A673 (cell line): ENCODE measurements around the gene ANKRD55. TPM values are rescaled to one million over a fixed set of nuclear protein-coding genes. Genes with fewer than 3 reads are reported as not detected.

Experiments used
- BruUV-seq: library from RNA; stranded (reverse); fragments of 400-500 nt; replicated peaks from 2 replicates; lab custom pipeline; 2021; lab: Mats Ljungman, UMichigan
- CTCF ChIA-PET: fragments of 300-600 bp; sonication (Branson Sonifier 250); formaldehyde crosslinking; loops from one replicate; lab custom pipeline; 2022; ENCODE audit warnings: antibody characterized with exemption; lab: Charles Lee
- POLR2A ChIA-PET: fragments of 300-600 bp; sonication (Branson Sonifier 250); formaldehyde crosslinking; loops from one replicate; lab custom pipeline; 2022; ENCODE audit warnings: antibody characterized with exemption; ENCODE audit not compliant: low non-redundant PET; lab: Charles Lee
- DNase-seq: peaks from one replicate; pipeline ENCODE4 v3.0.0-alpha.2; 2015; ENCODE audit warnings: low spot score
- H3K27ac ChIP-seq: fragments of 200-600 bp; sonication (generic); 2 replicates; pipeline ENCODE4 v1.5.1; 2016; ENCODE audit warnings: mixed run types, low read depth, mild to moderate bottlenecking, mixed read lengths, antibody characterized with exemption, low read length; ENCODE audit not compliant: poor library complexity, severe bottlenecking
- H3K27me3 ChIP-seq: fragments of 200-600 bp; sonication (generic); replicated peaks from 2 replicates; pipeline ENCODE4 v1.6.1; 2017; ENCODE audit warnings: mixed run types, low read depth, mild to moderate bottlenecking, mixed read lengths, antibody characterized with exemption, low read length; ENCODE audit not compliant: insufficient read depth, poor library complexity
- H3K36me3 ChIP-seq: fragments of 200-600 bp; sonication (generic); 2 replicates; pipeline ENCODE4 v1.6.1; 2016; ENCODE audit warnings: mixed run types, mild to moderate bottlenecking, mixed read lengths, antibody characterized with exemption, low read length; ENCODE audit not compliant: insufficient read depth, poor library complexity, severe bottlenecking
- H3K4me1 ChIP-seq: fragments of 200-600 bp; sonication (generic); 2 replicates; pipeline ENCODE4 v1.6.1; 2017; ENCODE audit warnings: mixed run types, mild to moderate bottlenecking, mixed read lengths, antibody characterized with exemption, low read length; ENCODE audit not compliant: insufficient read depth, poor library complexity, severe bottlenecking
- H3K4me3 ChIP-seq: fragments of 200-600 bp; sonication (generic); 2 replicates; pipeline ENCODE4 v1.5.1; 2016; ENCODE audit warnings: low read depth, mixed run types, mild to moderate bottlenecking, mixed read lengths, low read length; ENCODE audit not compliant: poor library complexity, severe bottlenecking
- H3K9me3 ChIP-seq: fragments of 200-600 bp; sonication (generic); 2 replicates; pipeline ENCODE4 v1.6.1; 2016; ENCODE audit warnings: mixed run types, low read depth, mild to moderate bottlenecking, mixed read lengths, antibody characterized with exemption, low read length; ENCODE audit not compliant: poor library complexity, severe bottlenecking
- EZH2 ChIP-seq: fragments of 200-600 bp; sonication (generic); IDR thresholded peaks from 2 replicates; pipeline ENCODE4 v1.6.1; 2017; ENCODE audit warnings: borderline replicate concordance, low read depth, mild to moderate bottlenecking, mixed read lengths, antibody characterized with exemption, low read length; ENCODE audit not compliant: poor library complexity, severe bottlenecking
- intact Hi-C: fragments of 100-400 bp; cut with micrococcal nuclease; formaldehyde crosslinking; loops from one replicate; pipeline ENCODE4 v1.10.0; 2022; ENCODE audit not compliant: unreplicated experiment
- total RNA-seq: library from RNA; stranded (reverse); gene quantifications from 2 replicates; pipeline ENCODE4 v1.2.3, GENCODE V29; 2021
- TF ChIP-seq, protein P1 (sequence below): fragments of 300-800, 200-600 bp; sonication (generic); conservative IDR thresholded peaks from 2 replicates; pipeline ENCODE4 v1.5.1; 2017; ENCODE audit warnings: low read depth, mild to moderate bottlenecking, antibody characterized with exemption, low read length, moderate library complexity, mixed read lengths

Gene ANKRD55
- total RNA-seq, 1 experiment from 2014 or later: not detected

DNA sequence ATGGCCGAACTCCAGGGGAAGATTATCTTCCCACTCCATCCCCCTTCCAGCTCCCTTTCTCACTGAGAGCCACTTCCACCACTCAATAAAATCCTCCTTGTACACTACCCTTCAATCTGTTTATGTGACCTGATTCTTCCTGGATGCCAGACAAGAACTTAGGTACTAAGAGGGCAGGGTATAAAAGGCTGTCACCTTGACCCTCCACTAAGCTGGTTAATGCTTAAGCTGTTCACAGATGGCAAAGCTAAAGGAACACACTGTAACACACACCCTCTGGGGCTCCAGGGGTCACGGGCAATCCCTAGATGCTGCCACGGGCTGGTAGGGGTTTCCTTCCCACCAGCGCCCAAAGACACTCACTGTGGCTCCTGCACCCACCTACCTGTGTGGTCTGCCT lies 179.8 kb downstream of the ANKRD55 start:
- Histone ChIP-seq H3K36me3 (no peaks in the 10 kb centered on the region), H3K27ac (no peak overlapping the region), H3K9me3 (no peaks in the 10 kb centered on the region), H3K4me3 (no peak overlapping the region), H3K4me1 (no peaks in the 10 kb centered on the region), H3K27me3 (no peaks in the 10 kb centered on the region)
- ChIA-PET POLR2A (no interaction called here), CTCF (no interaction called here)
- no TSS peak for BruUV-seq
- intact Hi-C loops: no loop called here
- DNase-seq: no peak
- no peak for TF ChIP-seq EZH2
- TF ChIP-seq, protein P1, sequence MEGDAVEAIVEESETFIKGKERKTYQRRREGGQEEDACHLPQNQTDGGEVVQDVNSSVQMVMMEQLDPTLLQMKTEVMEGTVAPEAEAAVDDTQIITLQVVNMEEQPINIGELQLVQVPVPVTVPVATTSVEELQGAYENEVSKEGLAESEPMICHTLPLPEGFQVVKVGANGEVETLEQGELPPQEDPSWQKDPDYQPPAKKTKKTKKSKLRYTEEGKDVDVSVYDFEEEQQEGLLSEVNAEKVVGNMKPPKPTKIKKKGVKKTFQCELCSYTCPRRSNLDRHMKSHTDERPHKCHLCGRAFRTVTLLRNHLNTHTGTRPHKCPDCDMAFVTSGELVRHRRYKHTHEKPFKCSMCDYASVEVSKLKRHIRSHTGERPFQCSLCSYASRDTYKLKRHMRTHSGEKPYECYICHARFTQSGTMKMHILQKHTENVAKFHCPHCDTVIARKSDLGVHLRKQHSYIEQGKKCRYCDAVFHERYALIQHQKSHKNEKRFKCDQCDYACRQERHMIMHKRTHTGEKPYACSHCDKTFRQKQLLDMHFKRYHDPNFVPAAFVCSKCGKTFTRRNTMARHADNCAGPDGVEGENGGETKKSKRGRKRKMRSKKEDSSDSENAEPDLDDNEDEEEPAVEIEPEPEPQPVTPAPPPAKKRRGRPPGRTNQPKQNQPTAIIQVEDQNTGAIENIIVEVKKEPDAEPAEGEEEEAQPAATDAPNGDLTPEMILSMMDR: no peak

DNA sequence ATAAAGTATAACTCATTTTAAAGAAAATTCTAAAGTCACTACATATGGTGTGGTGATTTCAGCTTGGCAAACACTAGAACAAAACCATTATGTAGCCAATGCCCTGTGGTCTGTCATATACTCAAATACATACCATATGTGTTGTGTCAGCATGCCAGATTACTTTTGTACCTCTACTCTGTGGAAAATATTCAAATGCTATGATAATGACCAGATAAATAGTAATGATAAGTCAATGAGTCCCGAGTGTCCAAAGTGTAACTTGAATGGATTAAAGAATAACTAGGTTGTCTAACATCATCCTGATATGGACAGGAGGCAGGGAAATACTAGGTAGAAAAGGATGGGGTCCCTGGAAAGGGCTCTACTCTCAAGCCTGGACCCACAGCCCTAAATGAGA lies 180.4 kb downstream of the ANKRD55 start:
- Histone ChIP-seq H3K9me3 (no peaks in the 10 kb centered on the region), H3K27ac (no peak overlapping the region), H3K36me3 (no peaks in the 10 kb centered on the region), H3K4me1 (no peaks in the 10 kb centered on the region), H3K27me3 (no peaks in the 10 kb centered on the region), H3K4me3 (no peak overlapping the region)
- no TSS peak for BruUV-seq
- ChIA-PET CTCF (no interaction called here), POLR2A (no interaction called here)
- DNase-seq: no peak
- TF ChIP-seq EZH2: no peak
- TF ChIP-seq, protein P1: no peak
- intact Hi-C loops: no loop called here

DNA sequence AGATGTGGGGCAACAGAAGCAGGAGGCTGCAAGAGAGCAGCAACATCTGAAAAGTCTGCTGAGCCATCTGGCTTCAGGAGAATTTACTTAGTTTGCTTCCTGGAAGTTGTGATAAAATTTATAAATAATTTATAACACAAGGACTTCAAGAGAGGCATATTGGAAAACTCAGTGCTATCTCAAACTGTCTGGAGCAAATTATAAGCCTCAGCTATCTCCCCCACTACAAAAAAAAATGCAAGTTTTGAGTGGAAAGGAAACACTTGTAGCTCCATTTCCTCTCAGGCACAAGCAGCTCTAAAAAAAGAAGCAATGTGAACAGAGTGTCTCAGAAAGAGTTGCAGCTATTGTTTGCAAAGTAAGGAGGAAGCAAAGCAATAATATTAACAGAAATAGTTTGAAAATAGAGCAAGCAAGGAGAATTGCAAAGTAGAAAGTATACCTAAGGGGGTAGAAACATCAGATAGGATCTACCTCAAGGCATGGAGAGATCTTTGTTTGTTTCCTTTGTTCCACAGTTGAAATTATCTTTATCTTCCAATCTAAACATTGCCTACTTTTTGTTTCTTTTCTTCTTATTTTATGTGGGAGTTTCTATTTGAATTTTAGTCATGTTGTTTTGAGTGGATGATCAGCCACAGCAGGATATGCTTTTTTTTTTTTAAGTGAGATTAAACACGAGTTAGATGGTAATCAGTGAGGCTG lies 182.4 kb downstream of the ANKRD55 start:
- H3K4me1 ChIP-seq: no peaks in the 10 kb centered on the region
- ChIA-PET POLR2A (no interaction called here), CTCF (no interaction called here)
- TF ChIP-seq EZH2: no peak
- DNase-seq: no peak
- H3K4me3 ChIP-seq: no peak overlapping the region
- H3K27me3 ChIP-seq: no peaks in the 10 kb centered on the region
- no peak overlapping the region for H3K27ac ChIP-seq
- no peaks in the 10 kb centered on the region for H3K36me3 ChIP-seq
- H3K9me3 ChIP-seq: no peaks in the 10 kb centered on the region
- BruUV-seq: no TSS peak
- intact Hi-C loops: no loop called here

Other genes with a start within 250 kb of the ANKRD55 start
- gene IL6ST, start 238.4 kb downstream of the ANKRD55 start, total RNA-seq: 39.8 and 42.2 TPM in 2 replicates